Dedifferentiated amniotic fluid mesenchymal stem cell (primary cell): ENCODE data around the gene FAM185A.
"Not testable (repeated sequence)": the region's sequence is repeated elsewhere in the genome, so short reads cannot be mapped to it uniquely, and the experiment has no call there.

Experiments used
- DNase-seq: peaks from one replicate; pipeline ENCODE4 v3.0.0-alpha.2; 2016; ENCODE audit errors: extremely low spot score

The FAM185A gene

DNA sequence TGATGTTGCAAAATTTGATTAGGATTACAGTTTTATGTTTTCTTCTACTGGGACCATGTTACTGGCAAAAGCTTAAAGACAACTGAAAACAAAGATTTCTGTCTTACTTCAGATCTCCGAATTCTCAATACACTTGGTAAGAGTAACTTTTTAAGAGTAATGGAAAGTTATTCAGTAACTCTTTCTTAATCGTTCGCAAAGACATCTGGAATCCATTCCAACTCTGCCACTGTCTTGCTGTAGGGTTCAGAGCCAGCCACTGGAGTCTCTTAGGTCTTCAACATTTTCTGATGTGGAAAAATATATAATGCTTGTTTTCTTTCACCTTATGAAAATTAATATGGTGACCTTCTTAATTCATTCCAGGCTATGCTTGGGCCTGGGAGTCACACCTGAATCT is 29.9 kb downstream of the FAM185A start:
- not testable (repeated sequence) for DNase-seq

DNA sequence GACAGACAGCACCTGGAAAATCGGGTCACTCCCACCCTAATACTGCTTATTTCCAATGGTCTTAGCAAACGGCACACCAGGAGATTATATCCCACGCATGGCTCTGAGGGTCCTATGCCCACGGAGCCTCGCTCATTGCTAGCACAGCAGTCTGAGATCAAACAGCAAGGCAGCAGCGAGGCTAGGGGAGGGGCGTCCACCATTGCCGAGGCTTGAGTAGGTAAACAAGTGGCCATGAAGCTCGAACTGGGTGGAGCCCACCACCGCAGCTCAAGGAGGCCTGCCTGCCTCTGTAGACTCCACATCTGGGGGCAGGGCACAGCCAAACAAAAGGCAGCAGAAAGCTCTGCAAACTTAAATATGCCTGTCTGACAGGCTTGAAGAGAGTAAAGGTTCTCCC is 32.1 kb downstream of the FAM185A start:
- not testable (repeated sequence) for DNase-seq

DNA sequence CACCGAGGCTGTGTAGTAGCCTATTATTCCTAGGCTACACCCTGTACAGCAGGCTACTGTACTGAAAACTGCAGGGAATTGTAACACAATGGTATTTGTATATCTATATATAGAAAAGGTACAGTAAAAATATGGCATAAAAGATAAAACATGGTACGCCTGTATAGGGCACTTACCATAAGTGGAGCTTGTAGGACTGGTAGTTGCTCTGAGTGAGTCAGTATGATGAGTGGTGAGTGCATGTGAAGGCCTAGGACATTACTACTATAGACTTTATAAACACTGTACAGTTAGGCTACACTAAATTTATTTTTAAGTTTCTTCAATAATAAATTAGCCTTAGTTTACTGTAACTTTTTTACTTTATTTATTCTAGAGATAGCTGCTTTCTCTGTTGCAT is 40.0 kb downstream of the FAM185A start:
- not testable (repeated sequence) for DNase-seq

DNA sequence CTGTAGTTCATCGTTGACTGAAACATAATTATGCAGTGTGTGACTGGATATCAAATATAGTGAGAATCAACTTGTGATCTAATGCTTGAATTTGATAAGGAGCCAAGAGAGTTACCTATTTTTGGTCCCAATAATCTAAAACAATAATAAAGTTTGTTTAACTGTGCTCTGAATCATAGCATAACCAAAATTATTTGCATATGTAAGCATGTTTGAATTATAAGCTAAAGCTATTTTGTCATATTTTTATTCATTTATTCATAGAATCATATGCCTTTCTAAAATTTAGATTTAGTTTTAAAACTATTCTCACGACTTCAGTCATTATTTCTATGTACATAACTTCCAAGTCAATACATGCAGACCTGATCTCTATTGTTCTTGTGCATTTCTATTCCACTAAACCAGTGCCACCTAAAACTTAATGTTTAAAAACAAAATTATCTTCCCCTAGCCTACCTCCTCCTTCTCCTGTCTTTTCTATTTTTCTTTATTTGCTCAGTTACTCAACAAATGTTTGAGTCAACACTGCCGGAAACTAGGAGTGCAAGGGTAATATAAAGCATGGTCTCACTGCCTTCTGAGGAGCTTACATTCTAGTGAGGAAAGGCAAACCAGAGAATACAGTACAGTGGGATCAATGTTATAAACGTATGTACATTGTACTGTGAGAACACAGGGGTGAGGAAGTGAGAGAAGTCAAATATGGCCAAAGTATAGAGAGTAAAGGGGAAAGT is 41.7 kb downstream of the FAM185A start:
- DNase-seq: not testable (repeated sequence)

DNA sequence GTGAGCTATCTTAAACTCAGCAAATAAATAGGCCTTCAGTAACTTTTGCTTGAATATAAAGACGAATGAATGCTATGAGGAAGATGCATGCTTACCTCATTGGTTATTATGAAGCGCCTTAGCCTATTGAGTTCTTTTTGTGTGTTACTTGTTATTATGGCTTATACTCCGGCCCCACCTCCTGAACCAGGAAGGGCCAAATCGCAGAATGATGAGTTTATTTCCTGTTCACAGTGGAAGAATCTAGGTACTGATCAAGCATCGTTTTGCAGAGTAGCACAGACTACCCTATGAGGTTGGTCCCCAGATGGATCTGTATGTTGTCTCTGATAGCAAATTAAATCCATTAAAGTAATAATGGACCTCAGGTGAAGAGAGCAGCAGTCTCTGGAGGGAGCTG is 42.6 kb downstream of the FAM185A start:
- not testable (repeated sequence) for DNase-seq

DNA sequence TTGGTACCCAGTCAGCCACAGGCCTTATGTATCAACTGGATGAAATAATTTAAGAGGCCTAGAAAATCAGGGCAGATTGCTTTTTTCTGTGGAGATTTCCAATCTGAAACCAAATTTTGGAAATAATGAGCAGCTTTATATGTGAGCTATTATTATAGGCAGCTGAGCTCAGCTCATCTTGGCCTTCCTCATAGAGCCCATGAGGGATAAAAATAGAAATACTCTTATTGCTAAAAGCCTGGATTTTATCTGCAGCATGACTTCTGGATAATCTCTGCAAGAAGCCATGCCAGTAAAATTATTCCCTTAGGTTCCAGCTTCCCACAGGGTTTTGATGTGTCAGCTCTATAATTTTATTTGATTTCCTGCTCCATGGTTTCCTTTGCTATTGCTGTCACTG is 43.0 kb downstream of the FAM185A start:
- DNase-seq: not testable (repeated sequence)

DNA sequence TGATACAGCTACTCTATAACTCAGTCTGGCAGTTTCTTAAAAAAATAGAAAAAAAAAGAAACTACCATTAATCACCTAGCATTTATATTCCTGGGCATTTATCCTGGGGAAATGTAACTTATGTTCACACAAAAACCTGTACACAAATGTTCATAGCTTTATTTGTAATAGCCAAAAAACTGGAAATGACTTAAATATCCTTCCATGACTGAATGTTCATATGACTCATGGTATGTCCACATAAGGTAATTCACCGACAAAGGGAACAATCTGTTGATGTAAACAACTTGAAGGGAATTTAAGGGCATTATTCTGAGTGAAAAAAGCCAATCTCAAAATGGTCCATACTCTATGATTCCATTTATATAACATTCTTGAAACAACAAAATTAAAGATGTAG is 45.8 kb downstream of the FAM185A start:
- DNase-seq: not testable (repeated sequence)

DNA sequence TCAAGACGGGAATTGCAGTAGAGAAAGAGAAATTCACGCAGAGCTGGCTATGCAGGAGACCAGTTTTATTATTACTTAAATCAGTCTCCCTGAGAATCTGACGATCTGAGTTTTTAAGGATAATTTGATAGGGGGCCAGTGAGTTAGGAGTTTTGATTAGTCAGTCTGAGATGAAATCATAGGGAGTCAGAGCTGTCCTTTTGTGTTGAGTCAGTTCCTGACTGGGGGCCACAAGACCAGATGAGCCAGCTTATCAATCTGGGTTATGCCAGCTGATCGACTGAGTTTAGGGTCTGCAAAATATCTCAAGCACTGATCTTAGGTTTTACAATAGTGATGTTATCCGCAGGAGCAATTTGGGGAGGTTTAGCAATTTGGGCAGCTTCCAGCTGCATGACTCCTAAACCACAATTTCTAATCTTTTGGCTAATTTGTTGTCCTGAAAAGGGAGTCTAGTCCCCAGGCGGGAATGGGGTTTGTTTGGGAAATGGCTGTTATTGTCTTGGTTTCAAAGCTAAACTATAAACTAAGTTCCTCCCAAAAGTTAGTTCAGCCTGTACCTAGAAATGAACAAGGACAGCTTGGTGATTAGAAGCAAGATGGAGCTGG is 47.3 kb downstream of the FAM185A start:
- DNase-seq: not testable (repeated sequence)

DNA sequence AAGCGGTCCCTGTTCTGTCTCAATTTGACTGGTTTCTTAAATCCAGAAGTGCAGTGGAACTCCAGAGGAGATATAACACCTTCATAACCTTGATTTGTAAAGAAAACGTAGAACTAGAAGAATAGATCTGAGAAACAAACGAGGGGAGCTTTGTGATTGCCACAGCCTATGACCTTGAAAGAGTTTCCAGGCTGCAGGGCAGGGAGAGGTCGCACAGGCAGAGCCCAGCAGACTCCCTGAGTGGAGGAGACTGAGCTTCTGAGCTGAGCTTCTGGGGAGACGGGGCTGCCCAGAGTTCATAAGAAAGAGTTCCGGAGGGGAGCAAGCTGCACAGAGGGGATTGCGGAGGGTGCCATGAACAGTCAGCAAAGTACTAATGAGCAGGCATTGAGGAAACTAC is 57.8 kb downstream of the FAM185A start:
- DNase-seq: no peak

DNA sequence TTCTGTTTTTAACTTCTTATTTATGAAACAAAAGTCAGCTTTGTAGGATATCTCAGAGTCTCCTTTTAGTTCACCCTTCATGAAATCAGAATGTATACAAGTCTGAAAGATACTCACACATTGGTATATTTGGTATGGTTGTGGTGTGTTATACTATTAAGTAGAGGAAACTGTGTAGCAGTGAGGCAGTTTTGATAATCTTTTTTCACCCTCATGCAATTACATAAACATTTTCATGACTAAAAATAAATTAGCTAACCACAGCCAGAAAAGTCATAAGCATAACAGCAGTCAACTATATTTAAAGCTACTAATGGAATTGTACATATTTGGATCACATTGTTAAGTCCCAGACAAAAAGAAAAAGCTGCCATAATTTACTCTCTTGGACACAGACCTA is 62.1 kb downstream of the FAM185A start:
- DNase-seq: no peak

DNA sequence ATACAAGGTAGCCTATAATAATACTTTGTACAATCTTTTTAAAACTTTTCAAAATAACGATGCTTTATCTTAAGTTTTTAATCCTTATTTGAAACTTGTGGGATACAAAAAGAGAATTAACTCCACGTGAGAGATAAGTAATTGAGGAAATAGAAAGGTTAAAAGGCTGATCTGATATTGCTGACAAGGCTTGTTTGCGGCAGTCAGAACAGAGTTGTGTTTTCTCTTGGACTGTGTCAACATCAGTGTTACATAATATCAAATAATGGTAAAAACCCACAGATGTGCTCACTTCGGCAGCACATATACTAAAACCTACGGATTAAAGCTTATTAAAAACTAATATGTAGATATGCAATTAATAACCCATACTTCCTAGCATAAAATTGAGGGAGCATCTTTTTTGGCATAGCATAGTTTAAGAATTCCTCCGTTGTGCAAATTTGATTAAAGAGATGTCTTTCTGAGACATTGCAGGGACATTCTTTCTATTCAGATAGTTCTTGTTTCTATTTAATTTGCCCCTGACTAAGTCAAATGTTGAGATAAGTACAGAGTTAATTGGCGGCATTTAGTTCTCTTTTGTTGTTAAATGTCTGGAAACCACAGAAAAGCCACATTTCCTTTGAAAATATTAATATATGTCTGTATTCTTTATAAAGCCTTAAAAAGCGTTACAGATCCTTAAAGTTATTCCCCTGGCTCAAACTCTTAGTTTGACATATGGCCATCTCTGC is 63.3 kb downstream of the FAM185A start:
- no peak for DNase-seq

DNA sequence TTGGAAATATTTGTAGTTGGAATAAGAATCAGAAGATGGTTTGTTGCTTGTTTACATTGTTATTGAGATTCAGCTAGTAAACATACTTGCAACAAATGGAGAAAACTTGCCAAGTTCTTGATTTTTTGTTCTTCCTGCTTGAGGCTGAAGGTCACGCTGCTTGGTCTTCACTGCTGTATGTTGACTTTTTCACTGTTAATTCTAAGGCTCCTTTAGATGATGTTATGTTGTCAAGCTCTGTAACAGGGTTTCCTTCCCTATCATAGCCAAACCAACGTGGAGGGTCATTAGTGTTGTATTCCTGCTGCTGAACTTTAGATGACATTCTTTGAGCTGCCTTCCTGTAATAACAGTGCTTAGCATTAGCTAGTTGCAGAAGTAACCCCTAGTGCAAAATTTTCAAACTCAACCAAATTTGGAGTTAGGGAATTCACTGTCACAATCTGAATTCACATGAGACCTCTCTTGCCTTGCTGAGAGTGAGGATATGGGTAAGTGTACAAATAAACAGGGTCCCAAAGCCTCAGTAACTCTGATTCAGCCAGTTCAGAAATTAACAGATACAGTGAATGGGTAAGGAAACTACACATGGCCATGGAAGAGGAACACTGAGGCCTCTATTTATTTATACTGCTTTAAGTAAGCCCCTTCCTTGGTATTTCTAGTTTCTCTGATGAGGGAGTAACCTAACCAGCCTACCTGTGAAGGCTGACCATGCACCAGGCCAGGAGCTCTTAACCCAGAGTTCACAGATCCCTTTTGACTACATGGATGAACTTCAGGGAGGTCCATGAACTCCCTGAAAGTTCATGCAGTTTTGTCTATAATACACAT is 64.6 kb downstream of the FAM185A start:
- DNase-seq: no peak

DNA sequence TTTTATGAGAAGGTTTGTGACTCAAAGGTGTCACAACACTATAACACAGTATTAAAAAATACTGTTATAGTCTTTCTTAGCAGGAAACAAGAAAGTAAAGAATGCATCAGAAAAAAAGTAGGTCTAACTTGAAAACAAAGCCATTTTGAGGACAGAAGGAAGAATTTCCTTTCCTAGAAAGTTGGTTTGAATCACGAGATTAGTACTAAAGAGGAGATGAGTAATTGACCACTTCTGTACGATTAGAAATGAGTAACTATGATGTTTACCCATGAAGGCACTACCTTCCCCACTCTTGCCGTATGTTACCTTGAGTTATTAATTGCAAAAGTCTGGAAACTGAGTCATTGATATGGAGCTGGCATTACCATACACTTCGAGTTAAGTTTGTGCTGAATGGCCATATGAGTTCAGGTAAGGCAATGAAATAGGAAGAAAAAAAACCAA is 65.2 kb downstream of the FAM185A start:
- DNase-seq: no peak

DNA sequence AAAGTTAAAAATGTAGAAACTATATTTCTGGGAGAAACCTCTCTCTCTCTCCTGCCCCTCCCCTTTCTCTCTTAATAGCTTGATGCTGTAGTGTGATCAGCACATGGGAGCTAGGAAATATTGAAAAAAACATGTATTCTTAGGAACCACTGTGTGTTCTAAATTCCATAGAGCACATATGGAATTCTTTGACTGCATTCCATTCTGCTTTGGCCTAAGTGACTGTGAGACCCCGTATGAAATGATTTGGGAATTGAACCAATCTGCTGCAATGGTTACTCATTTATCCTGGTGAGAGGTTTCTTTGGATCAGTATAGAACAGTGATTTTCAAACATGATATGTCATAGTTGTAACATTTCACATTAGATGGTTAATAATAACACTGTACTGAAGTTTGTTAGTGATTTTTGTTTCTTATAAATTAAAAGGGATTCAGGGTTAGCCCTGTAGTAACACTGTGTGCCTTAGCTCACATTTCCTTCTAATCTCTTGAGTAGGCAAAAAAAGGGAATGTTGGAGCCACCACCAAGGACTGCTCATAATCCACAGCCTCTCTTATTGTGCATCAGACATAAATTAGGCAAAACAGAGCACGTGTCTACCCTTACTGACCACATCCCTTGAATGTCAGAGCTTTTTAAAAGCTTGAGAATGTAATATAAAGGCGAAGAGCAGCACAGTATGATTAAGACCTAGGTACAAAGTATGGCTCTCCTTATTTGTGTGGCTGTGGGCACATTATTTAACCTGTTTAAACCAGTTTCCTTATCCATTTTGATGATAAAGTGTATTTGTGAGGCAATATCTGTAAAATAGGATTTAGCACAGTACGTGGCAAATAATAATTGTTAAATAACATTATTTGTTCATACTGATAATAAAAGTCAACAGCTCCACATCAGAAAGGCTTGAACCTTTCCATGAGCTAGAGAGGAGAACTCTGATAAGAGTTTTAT is 69.1 kb downstream of the FAM185A start:
- DNase-seq: no peak

DNA sequence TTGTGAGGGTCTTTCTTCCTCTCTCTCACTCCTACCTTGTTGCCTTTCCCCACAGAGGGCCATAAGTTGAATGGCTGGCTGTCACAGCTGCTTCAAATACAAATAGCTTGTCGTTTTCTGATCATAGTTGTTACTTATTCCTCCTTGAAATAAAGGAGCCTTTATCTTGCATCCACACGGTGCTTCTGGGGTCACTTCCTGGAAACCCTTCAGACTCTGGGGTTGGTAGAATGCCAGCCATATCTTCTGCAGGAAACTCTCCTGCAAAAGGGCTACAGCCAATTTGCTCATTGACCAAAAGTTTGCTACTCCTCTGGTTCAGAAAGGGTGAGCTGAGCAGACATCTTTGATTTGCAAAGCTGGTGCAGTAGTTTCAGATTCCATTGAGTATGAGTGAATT is 70.4 kb downstream of the FAM185A start:
- DNase-seq: no peak

DNA sequence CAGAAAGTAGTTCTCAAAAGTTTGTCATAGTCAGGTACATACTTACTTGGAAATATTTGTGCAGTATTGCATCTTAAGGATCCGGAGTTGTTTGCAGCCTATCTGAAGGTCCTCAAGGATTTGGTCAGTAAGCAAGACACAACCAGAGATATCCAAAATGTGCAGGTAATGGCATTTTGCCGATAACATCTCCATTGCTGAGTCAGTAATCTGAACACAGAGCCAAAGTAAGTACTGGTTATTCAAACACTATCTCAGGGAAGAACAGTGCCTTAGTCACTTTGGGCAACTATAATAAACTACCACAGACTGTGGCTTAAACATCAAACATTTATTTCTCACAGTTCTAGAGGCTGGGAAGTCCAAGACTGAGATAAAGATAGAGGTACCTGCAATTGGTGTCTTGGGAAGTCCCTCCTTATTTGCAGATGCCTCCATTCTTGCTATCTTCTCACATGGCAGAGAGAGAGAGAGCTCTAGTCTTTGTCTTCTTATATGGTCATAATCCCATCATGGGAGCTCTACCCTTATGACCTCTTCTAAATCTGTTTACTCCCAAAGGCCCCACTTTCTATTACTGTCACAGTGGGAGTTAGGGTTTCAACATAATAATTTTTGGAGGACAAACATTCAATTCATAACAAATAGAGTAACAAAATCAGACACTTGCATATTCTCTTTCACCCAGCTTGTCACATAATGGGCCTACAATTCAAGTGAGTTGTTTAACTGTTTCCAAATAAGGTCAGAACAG is 73.4 kb downstream of the FAM185A start:
- DNase-seq: no peak

DNA sequence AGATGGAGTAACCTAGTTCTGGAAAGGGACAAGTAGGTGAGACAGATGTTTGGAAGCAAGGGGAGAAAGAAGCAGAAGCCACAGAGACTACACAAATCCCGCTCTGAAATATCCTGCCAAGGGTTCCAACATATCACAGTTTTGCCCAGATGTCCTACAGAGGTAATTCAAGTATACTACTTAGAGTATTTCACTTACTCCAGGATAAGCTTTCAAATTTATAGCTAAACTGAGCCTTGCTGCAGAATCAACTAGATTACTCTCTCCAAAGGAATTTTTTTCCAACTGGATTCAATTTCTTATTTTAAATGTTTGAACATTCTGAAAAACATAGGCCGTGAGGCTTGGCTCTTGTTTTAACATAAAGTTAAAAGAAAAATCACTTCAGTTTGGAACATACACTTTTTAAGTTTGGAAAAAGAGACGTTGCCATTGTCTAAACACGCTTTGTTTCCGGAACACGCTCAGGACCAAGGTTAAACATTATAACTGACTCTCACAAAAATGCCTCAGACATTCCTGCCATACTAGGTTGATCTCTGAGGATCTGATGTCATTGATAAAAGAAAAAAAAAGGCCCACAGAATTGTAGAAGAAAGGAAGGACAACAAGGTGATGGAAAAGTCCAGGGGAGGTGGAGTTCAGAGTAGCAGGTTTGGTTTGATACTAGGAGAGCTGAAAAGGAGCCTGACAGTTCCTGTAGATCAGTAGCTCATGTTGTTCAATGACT is 74.8 kb downstream of the FAM185A start:
- no peak for DNase-seq

DNA sequence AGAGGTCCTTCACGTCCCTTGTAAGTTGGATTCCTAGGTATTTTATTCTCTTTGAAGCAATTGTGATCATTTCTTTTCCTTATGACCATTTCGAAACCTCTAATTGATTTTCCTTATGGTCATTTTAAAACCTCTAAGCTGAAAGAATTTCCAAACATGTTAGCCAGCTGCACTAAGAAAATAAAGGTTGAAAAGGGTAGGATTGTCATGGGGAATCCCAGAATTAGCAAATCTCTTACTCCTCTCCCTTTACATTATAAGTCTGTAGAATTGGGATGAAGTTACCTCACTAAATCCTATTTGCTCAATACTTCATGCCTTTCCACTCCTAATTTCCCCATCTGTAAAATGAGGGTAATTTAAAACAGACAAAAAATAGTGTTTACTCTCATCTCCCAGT is 79.5 kb downstream of the FAM185A start:
- DNase-seq: no peak

DNA sequence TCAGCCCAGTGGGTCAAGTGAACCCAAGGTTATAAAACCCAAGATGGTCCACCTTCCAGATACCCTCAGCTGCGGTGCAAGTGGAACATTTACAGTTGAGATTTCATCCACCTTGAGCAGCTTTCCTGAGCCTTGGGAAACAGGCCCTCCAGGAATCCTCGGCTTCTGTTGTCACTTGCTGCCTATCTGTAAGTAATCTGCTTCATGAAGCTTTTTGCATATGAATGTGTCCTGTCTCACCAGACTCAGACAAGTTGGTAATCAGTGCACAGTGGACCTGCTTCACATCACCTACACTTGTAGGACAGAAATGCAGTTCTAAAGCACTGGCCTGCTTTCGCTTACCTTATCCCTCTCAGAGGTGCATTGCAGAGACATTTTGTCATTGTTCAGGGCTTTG is 80.3 kb downstream of the FAM185A start:
- no peak for DNase-seq
